ENCODE measurements around the gene RIPK1. TPM values are rescaled to one million over a fixed set of nuclear protein-coding genes. Genes with fewer than 3 reads are reported as not detected.
"Not testable (repeated sequence)": the region's sequence is repeated elsewhere in the genome, so short reads cannot be mapped to it uniquely, and the experiment has no call there.

RIPK1 gene
- total and polyA plus RNA-seq, 9 of the 15 experiments (the other 6 are each of a cell fraction or from before 2014, with no cell fraction given): 3.8 to 24.9 (median 17.7) TPM

- H3K27me3 ChIP-seq (ENCODE audit: control insufficient read depth in 2 of 2, insufficient read depth in 2 of 2, low read length in 2 of 2); intact Hi-C loops (cut with micrococcal nuclease); FAIRE-seq; H3K4me3 ChIP-seq; in situ Hi-C loops (cut with MboI); H3K36me3 ChIP-seq (ENCODE audit: control insufficient read depth, insufficient read depth, low read length); H3K9ac ChIP-seq (ENCODE audit: insufficient read depth in 1 of 2, low read depth in 2 of 2, low read length in 2 of 2); BruUV-seq (replicated peaks); H3K4me2 ChIP-seq (ENCODE audit: insufficient read depth, low read length); H3K27ac ChIP-seq (ENCODE audit: extremely low read depth, low read depth, low read length); ATAC-seq; H2AFZ ChIP-seq (ENCODE audit: low read depth, low read length); H4K20me1 ChIP-seq (replicated peaks; ENCODE audit: control insufficient read depth, insufficient read depth, low read length); H3K9me3 ChIP-seq (replicated peaks; ENCODE audit: control insufficient read depth, insufficient read depth, low read depth, low read length); CTCF ChIA-PET (ENCODE audit: low intra/inter-chr PET ratio); H3K9me1 ChIP-seq (ENCODE audit: control insufficient read depth, insufficient read depth, low read length); DNase-seq (ENCODE audit: extremely low read depth in 1 of 4, low spot score in 3 of 4): not testable (repeated sequence)
- WGBS (ENCODE audit: insufficient coverage, low coverage, missing lambda C conversion rate): 67% methylated on average over 5 of the region's 5 CpGs
- TF ChIP-seq CC2D1A (IDR thresholded peaks at IDR 0.05): peak; percentile 49; the same call in 1 of the 2 replicates
- peak; percentile 24; the same call in 1 of the 2 replicates for TF ChIP-seq CHAMP1 (IDR thresholded peaks at IDR 0.05)
- peak; percentile 47; the same call in 1 of the 2 replicates for TF ChIP-seq MTA3 (IDR thresholded peaks at IDR 0.05; ENCODE audit: borderline replicate concordance)
- TF ChIP-seq NFYB (IDR thresholded peaks at IDR 0.05; ENCODE audit: extremely low read depth, insufficient read length): peak; percentile 72
- TF ChIP-seq POLR2A (conservative IDR thresholded peaks at IDR 0.05): peak; percentile 83
- H3K4me1 ChIP-seq (replicated peaks in 1 of 2; ENCODE audit: control insufficient read depth in 2 of 2, insufficient read depth in 2 of 2, low read length in 2 of 2): peaks cover 30 to 40% of the 10 kb centered on the region in 2 experiments
- POLR2A ChIA-PET: interaction anchor here (1.4 to 6.1 kb wide), 3 partner anchors 9 to 25 kb away, joined by 3 to 50 read pairs (median 24); no protein-coding TSS in a partner anchor
- H3K79me2 ChIP-seq (ENCODE audit: control insufficient read depth, insufficient read depth, low read length): peaks cover 12% of the 10 kb centered on the region
These were observed 40.1 kb upstream of the RIPK1 start for GRCh38 chr6:3028156-3028555.
